Naive B cell (primary cell): ENCODE data around the gene ATIC. TPM values are rescaled to one million over a fixed set of nuclear protein-coding genes. Genes with fewer than 3 reads are reported as not detected.
A peak's percentile ranks its signal among the peaks of the same experiment; 100 is the strongest.

Source experiments
- ATAC-seq, 2 donors: fragments of 150-1000 bp; cut with Tn5 transposase; 2 replicates each; pipeline ENCODE4 v1.10.0; 2021; ENCODE audit warnings: low read depth in 2 of 2, mild to moderate bottlenecking in 2 of 2, moderate library complexity in 2 of 2
- DNase-seq: peaks from one replicate; pipeline ENCODE4 v3.0.0; 2022
- H3K27ac Mint-ChIP-seq, 6 donors: one replicate each; pipeline ENCODE4 v1.8.0; 2020 to 2022; ENCODE audit warnings: mild to moderate bottlenecking in 6 of 6, mixed read lengths in 6 of 6, moderate library complexity in 5 of 6, inconsistent platforms in 2 of 6
- H3K27me3 Mint-ChIP-seq, 3 donors: one replicate each; pipeline ENCODE4 v1.8.0; 2021 to 2022; ENCODE audit warnings: mixed read lengths in 3 of 3, mild to moderate bottlenecking in 1 of 3
- H3K36me3 Mint-ChIP-seq, 2 donors: one replicate each; pipeline ENCODE4 v1.8.0; 2020 to 2022; ENCODE audit warnings: mixed read lengths in 2 of 2, inconsistent platforms in 1 of 2, mild to moderate bottlenecking in 1 of 2
- H3K4me1 Mint-ChIP-seq, 3 donors: one replicate each; pipeline ENCODE4 v1.8.0; 2020 to 2022; ENCODE audit warnings: mixed read lengths in 3 of 3, inconsistent platforms in 1 of 3, mild to moderate bottlenecking in 1 of 3, moderate library complexity in 1 of 3
- H3K4me3 Mint-ChIP-seq, 8 donors: one replicate each; pipeline ENCODE4 v1.8.0; 2020 to 2022; ENCODE audit warnings: mild to moderate bottlenecking in 8 of 8, mixed read lengths in 8 of 8, moderate library complexity in 8 of 8, inconsistent platforms in 2 of 8
- H3K9me3 Mint-ChIP-seq, 7 donors: one replicate each; pipeline ENCODE4 v1.8.0; 2020 to 2022; ENCODE audit warnings: mixed read lengths in 7 of 7, mild to moderate bottlenecking in 5 of 7, inconsistent platforms in 2 of 7, moderate library complexity in 1 of 7
- polyA plus RNA-seq, 6 donors: library from polyadenylated mRNA; unstranded; fragments of 300-500 nt; fragmentation: Illumina TruSeq; gene quantifications; one replicate each; pipeline ENCODE4 v1.2.3, GENCODE V29; 2021; ENCODE audit warnings: low read depth in 6 of 6

The ATIC gene
- polyA plus RNA-seq, 6 donors from 2014 or later = 103 to 161 (median 141) TPM

- Mint-ChIP-seq H3K9me3 (no peaks in the 10 kb centered on the region), H3K4me3 (peak overlapping the region in 1 of 8 donors; percentile 23), H3K36me3 (no peaks in the 10 kb centered on the region), H3K27me3 (peaks cover 0 to 7% (median 0%) of the 10 kb centered on the region in 3 donors), H3K4me1 (peaks cover 0 to 9% (median 2%) of the 10 kb centered on the region in 3 donors), H3K27ac (peak overlapping the region in 2 of 6 donors; percentile 12 to 16)
- no peak for DNase-seq
- ATAC-seq = no peak
Measured at GRCh38 chr2:215392687-215393270, 80.9 kb downstream of the ATIC start.

- H3K27ac Mint-ChIP-seq = no peak overlapping the region
- peaks cover 0 to 7% (median 0%) of the 10 kb centered on the region in 3 donors for H3K27me3 Mint-ChIP-seq
- H3K4me3 Mint-ChIP-seq = no peak overlapping the region
- ATAC-seq (no peak), DNase-seq (no peak)
- H3K36me3 Mint-ChIP-seq = no peaks in the 10 kb centered on the region
- peaks cover 0 to 9% (median 2%) of the 10 kb centered on the region in 3 donors for H3K4me1 Mint-ChIP-seq
- no peaks in the 10 kb centered on the region for H3K9me3 Mint-ChIP-seq
Measured at GRCh38 chr2:215394102-215394805, 82.4 kb downstream of the ATIC start.

- peaks cover 0 to 9% (median 2%) of the 10 kb centered on the region in 3 donors for H3K4me1 Mint-ChIP-seq
- no peak overlapping the region for H3K4me3 Mint-ChIP-seq
- no peaks in the 10 kb centered on the region for H3K9me3 Mint-ChIP-seq
- peaks cover 0 to 7% (median 0%) of the 10 kb centered on the region in 3 donors for H3K27me3 Mint-ChIP-seq
- DNase-seq (no peak), ATAC-seq (no peak)
- no peak overlapping the region for H3K27ac Mint-ChIP-seq
- H3K36me3 Mint-ChIP-seq = no peaks in the 10 kb centered on the region
Measured at GRCh38 chr2:215395687-215396460, 84.0 kb downstream of the ATIC start.

- no peak for ATAC-seq
- H3K4me3 Mint-ChIP-seq = no peak overlapping the region
- no peaks in the 10 kb centered on the region for H3K9me3 Mint-ChIP-seq
- no peak overlapping the region for H3K27ac Mint-ChIP-seq
- H3K27me3 Mint-ChIP-seq = peaks cover 0 to 7% (median 0%) of the 10 kb centered on the region in 3 donors
- no peaks in the 10 kb centered on the region for H3K36me3 Mint-ChIP-seq
- no peaks in the 10 kb centered on the region for H3K4me1 Mint-ChIP-seq
- no peak for DNase-seq
Measured at GRCh38 chr2:215396595-215397313, 84.9 kb downstream of the ATIC start.

- Mint-ChIP-seq H3K4me3 (no peak overlapping the region), H3K4me1 (no peaks in the 10 kb centered on the region), H3K27ac (no peak overlapping the region), H3K9me3 (no peaks in the 10 kb centered on the region), H3K27me3 (peaks cover 0 to 7% (median 0%) of the 10 kb centered on the region in 3 donors), H3K36me3 (no peaks in the 10 kb centered on the region)
- DNase-seq (no peak), ATAC-seq (no peak)
Measured at GRCh38 chr2:215397632-215398341, 85.9 kb downstream of the ATIC start.

- H3K27me3 Mint-ChIP-seq = peaks cover 0 to 7% (median 0%) of the 10 kb centered on the region in 3 donors
- H3K27ac Mint-ChIP-seq = no peak overlapping the region
- ATAC-seq (no peak), DNase-seq (no peak)
- H3K4me1 Mint-ChIP-seq = no peaks in the 10 kb centered on the region
- no peaks in the 10 kb centered on the region for H3K9me3 Mint-ChIP-seq
- no peak overlapping the region for H3K4me3 Mint-ChIP-seq
- no peaks in the 10 kb centered on the region for H3K36me3 Mint-ChIP-seq
Measured at GRCh38 chr2:215399067-215399716, 87.3 kb downstream of the ATIC start.

Other genes starting within 250 kb of the ATIC start
- gene ABCA12, start 173.4 kb upstream of the ATIC start, polyA plus RNA-seq = not detected
- 1 to 10 TPM in 3 of 6 donors, under 1 TPM in 2, not detected in 1; 0.53 to 2.0 (median 1.1) TPM for gene FN1, start 124.0 kb downstream of the ATIC start, polyA plus RNA-seq